NB4 (cell line): ENCODE results near the gene GIMAP7.

Source experiments
- DNase-seq: peaks from one replicate; pipeline ENCODE4 v3.0.0; 2010; ENCODE audit warnings: low read depth
- H3K4me3 ChIP-seq: one replicate; pipeline ENCODE4 v1.5.1; 2011; ENCODE audit warnings: mild to moderate bottlenecking, low read depth, low read length, moderate library complexity
- CTCF ChIP-seq: IDR thresholded peaks from one replicate; pipeline ENCODE4 v1.5.1; 2012; ENCODE audit warnings: low read depth, low read length
- MAX ChIP-seq: IDR thresholded peaks from 2 replicates; pipeline ENCODE4 v1.6.1; 2011; ENCODE audit warnings: low read depth, low read length
- MYC ChIP-seq: IDR thresholded peaks from 2 replicates; pipeline ENCODE4 v1.6.1; 2011; ENCODE audit warnings: low read depth, low read length
- POLR2A ChIP-seq: IDR thresholded peaks from 2 replicates; pipeline ENCODE4 v1.6.1; 2011; ENCODE audit warnings: mild to moderate bottlenecking; ENCODE audit not compliant: insufficient read length; ENCODE audit errors: extremely low read depth

Gene GIMAP7

GRCh38 chr7:150471886-150472285 lies 42.8 kb upstream of the GIMAP7 start:
- H3K4me3 ChIP-seq: no peak overlapping the region
- no peak for DNase-seq
- TF ChIP-seq MAX: no peak
- no peak for TF ChIP-seq MYC
- no peak for TF ChIP-seq CTCF
- TF ChIP-seq POLR2A: no peak

- DNase-seq: no peak
- TF ChIP-seq MAX: no peak
- no peak for TF ChIP-seq MYC
- no peak for TF ChIP-seq CTCF
- no peak for TF ChIP-seq POLR2A
- H3K4me3 ChIP-seq: no peak overlapping the region
These were observed 40.8 kb upstream of the GIMAP7 start for GRCh38 chr7:150473902-150474301.

- no peak overlapping the region for H3K4me3 ChIP-seq
- TF ChIP-seq MAX (no peak), POLR2A (no peak), CTCF (no peak), MYC (no peak)
- DNase-seq: no peak
These were observed 38.4 kb upstream of the GIMAP7 start for GRCh38 chr7:150476285-150476684.

GRCh38 chr7:150476819-150477631 lies 37.6 kb upstream of the GIMAP7 start:
- no peak for DNase-seq
- TF ChIP-seq POLR2A: no peak

GRCh38 chr7:150479023-150479716 lies 35.5 kb upstream of the GIMAP7 start:
- DNase-seq: no peak
- TF ChIP-seq MAX: no peak
- no peak for TF ChIP-seq MYC
- TF ChIP-seq CTCF: no peak
- no peak for TF ChIP-seq POLR2A
- no peak overlapping the region for H3K4me3 ChIP-seq

More at GRCh38 chr7:150476819-150477631, 37.6 kb upstream of the GIMAP7 start:
- H3K4me3 ChIP-seq: no peak overlapping the region

GRCh38 chr7:150481186-150481920 lies 33.3 kb upstream of the GIMAP7 start:
- no peak overlapping the region for H3K4me3 ChIP-seq
- DNase-seq: no peak
- TF ChIP-seq MAX: no peak
- no peak for TF ChIP-seq MYC
- no peak for TF ChIP-seq CTCF
- no peak for TF ChIP-seq POLR2A
